ENCODE results near the gene ZSCAN5A.
A peak's percentile ranks its signal among the peaks of the same experiment; 100 is the strongest.

ZSCAN5A gene

GRCh38 chr19:56306016-56306415 lies 8.6 kb downstream of the ZSCAN5A start:
- Histone ChIP-seq H3K4me3 (ENCODE audit: low read length in 2 of 2) (no peak overlapping the region), H3K14ac (ENCODE audit: low read length) (no peak overlapping the region), H3K18ac (ENCODE audit: low read length) (no peak overlapping the region), H2AK5ac (ENCODE audit: low read depth, low read length) (no peak overlapping the region), H2BK15ac (ENCODE audit: low read length) (no peak overlapping the region), H2BK120ac (ENCODE audit: low read depth, low read length) (no peak overlapping the region), H3K27me3 (ENCODE audit: control insufficient read depth in 3 of 3, insufficient read depth in 3 of 3, low read depth in 1 of 3, low read length in 3 of 3) (no peaks in the 10 kb centered on the region), H2BK5ac (ENCODE audit: low read length) (no peak overlapping the region), H2AFZ (ENCODE audit: low read length) (no peak overlapping the region), H4K91ac (ENCODE audit: low read depth, low read length, poor library complexity) (no peak overlapping the region), H3K4me1 (ENCODE audit: control insufficient read depth in 2 of 2, insufficient read depth in 1 of 2, low read depth in 1 of 2, low read length in 2 of 2) (no peaks in the 10 kb centered on the region), H3K4ac (ENCODE audit: low read length) (no peak overlapping the region), H3K79me1 (ENCODE audit: low read depth, low read length) (peaks cover 2% of the 10 kb centered on the region), H3K9ac (ENCODE audit: low read depth, low read length, poor library complexity) (no peak overlapping the region), H3K9me3 (replicated peaks in 1 of 2; ENCODE audit: control insufficient read depth in 2 of 2, insufficient read depth in 1 of 2, low read depth in 1 of 2, low read length in 2 of 2) (peaks cover 0 to 2% of the 10 kb centered on the region in 2 donors), H2BK12ac (ENCODE audit: low read length) (no peak overlapping the region), H3K36me3 (replicated peaks in 1 of 2; ENCODE audit: control insufficient read depth in 2 of 2, insufficient read depth in 2 of 2, low read length in 2 of 2) (peaks cover 2 to 30% of the 10 kb centered on the region in 2 donors), H3K27ac (replicated peaks; ENCODE audit: low read length) (no peak overlapping the region), H3K23ac (ENCODE audit: low read depth, low read length, poor library complexity) (no peak overlapping the region), H3K4me2 (ENCODE audit: insufficient read depth, low read length, poor library complexity, severe bottlenecking) (no peak overlapping the region), H4K8ac (ENCODE audit: low read depth, low read length) (no peak overlapping the region)
- no CpG with 5 or more reads among the region's 11 CpGs for WGBS, 2 donors (ENCODE audit: extremely low coverage in 2 of 2, insufficient read length in 2 of 2, insufficient replicate concordance in 1 of 2)
- no peak for DNase-seq (ENCODE audit: low spot score)

GRCh38 chr19:56304243-56304642 lies 10.4 kb downstream of the ZSCAN5A start:
- H2BK5ac ChIP-seq (ENCODE audit: low read length), result no peak overlapping the region
- H3K36me3 ChIP-seq (replicated peaks in 1 of 2; ENCODE audit: control insufficient read depth in 2 of 2, insufficient read depth in 2 of 2, low read length in 2 of 2), result peaks cover 2 to 21% of the 10 kb centered on the region in 2 donors
- no peak overlapping the region for H2AK5ac ChIP-seq (ENCODE audit: low read depth, low read length)
- H2BK120ac ChIP-seq (ENCODE audit: low read depth, low read length), result no peak overlapping the region
- WGBS, 2 donors (ENCODE audit: extremely low coverage in 2 of 2, insufficient read length in 2 of 2, insufficient replicate concordance in 1 of 2), result no CpG with 5 or more reads among the region's 9 CpGs
- H3K18ac ChIP-seq (ENCODE audit: low read length), result peak overlapping the region; percentile 9
- H2BK12ac ChIP-seq (ENCODE audit: low read length), result no peak overlapping the region
- H3K27ac ChIP-seq (replicated peaks; ENCODE audit: low read length), result no peak overlapping the region
- H4K8ac ChIP-seq (ENCODE audit: low read depth, low read length), result no peak overlapping the region
- no peak overlapping the region for H3K14ac ChIP-seq (ENCODE audit: low read length)
- H4K91ac ChIP-seq (ENCODE audit: low read depth, low read length, poor library complexity), result no peak overlapping the region
- no peak overlapping the region for H3K23ac ChIP-seq (ENCODE audit: low read depth, low read length, poor library complexity)
- H3K4me1 ChIP-seq (ENCODE audit: control insufficient read depth in 2 of 2, insufficient read depth in 1 of 2, low read depth in 1 of 2, low read length in 2 of 2), result no peaks in the 10 kb centered on the region
- no peaks in the 10 kb centered on the region for H3K27me3 ChIP-seq (ENCODE audit: control insufficient read depth in 3 of 3, insufficient read depth in 3 of 3, low read depth in 1 of 3, low read length in 3 of 3)
- no peak overlapping the region for H3K4me3 ChIP-seq (ENCODE audit: low read length in 2 of 2)
- no peak for DNase-seq (ENCODE audit: low spot score)
- H3K79me1 ChIP-seq (ENCODE audit: low read depth, low read length), result no peaks in the 10 kb centered on the region
- no peak overlapping the region for H3K4me2 ChIP-seq (ENCODE audit: insufficient read depth, low read length, poor library complexity, severe bottlenecking)
- H2AFZ ChIP-seq (ENCODE audit: low read length), result no peak overlapping the region
- peak overlapping the region; percentile 51 for H3K9ac ChIP-seq (ENCODE audit: low read depth, low read length, poor library complexity)
- no peaks in the 10 kb centered on the region for H3K9me3 ChIP-seq (replicated peaks in 1 of 2; ENCODE audit: control insufficient read depth in 2 of 2, insufficient read depth in 1 of 2, low read depth in 1 of 2, low read length in 2 of 2)
- no peak overlapping the region for H3K4ac ChIP-seq (ENCODE audit: low read length)
- no peak overlapping the region for H2BK15ac ChIP-seq (ENCODE audit: low read length)

DNA sequence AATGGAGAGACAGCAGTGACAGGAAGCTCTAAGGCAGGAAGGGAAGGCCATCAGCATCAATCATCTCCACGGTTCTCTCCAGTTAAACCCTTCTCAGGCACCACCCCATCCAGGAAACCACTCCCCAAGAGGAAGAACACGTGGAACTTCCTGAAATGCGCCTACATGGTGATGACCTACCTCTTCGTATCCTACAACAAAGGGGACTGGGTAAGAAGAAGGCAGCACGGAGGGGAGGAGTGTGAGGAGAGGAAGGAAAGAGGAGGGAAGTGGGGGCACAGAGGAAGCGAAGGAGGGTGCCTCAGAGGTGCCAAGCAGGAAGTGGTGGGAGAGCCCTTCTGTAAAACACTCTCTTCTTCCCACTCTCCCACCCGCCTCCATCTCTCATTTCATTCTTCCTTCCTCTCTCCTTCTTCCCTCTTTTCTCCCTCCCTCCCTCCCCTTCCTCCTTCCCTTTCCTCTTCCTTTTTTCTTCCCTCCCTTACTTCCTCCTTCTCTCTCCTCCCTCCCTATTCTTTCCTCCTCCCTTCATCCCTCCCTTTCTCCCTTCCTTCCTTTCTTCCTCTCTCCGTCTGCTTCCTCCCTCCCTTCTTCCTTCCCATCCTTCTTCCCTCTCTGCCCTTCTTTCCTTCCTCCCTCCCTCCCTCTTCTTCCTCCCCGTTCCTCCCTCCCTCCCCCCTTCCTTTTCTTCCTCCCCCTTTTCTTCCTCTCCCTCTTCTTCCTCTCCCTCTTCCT lies 12.6 kb downstream of the ZSCAN5A start:
- Histone ChIP-seq H3K79me1 (ENCODE audit: low read depth, low read length) (no peaks in the 10 kb centered on the region), H3K14ac (ENCODE audit: low read length) (no peak overlapping the region), H4K91ac (ENCODE audit: low read depth, low read length, poor library complexity) (no peak overlapping the region), H3K23ac (ENCODE audit: low read depth, low read length, poor library complexity) (no peak overlapping the region), H3K18ac (ENCODE audit: low read length) (no peak overlapping the region), H3K4me2 (ENCODE audit: insufficient read depth, low read length, poor library complexity, severe bottlenecking) (no peak overlapping the region), H3K36me3 (replicated peaks in 1 of 2; ENCODE audit: control insufficient read depth in 2 of 2, insufficient read depth in 2 of 2, low read length in 2 of 2) (peaks cover 0 to 14% of the 10 kb centered on the region in 2 donors), H4K8ac (ENCODE audit: low read depth, low read length) (no peak overlapping the region), H3K9ac (ENCODE audit: low read depth, low read length, poor library complexity) (no peak overlapping the region), H2AK5ac (ENCODE audit: low read depth, low read length) (no peak overlapping the region), H3K4me3 (ENCODE audit: low read length in 2 of 2) (no peak overlapping the region), H3K4me1 (ENCODE audit: control insufficient read depth in 2 of 2, insufficient read depth in 1 of 2, low read depth in 1 of 2, low read length in 2 of 2) (no peaks in the 10 kb centered on the region), H3K27me3 (ENCODE audit: control insufficient read depth in 3 of 3, insufficient read depth in 3 of 3, low read depth in 1 of 3, low read length in 3 of 3) (no peaks in the 10 kb centered on the region), H3K27ac (replicated peaks; ENCODE audit: low read length) (no peak overlapping the region), H3K9me3 (replicated peaks in 1 of 2; ENCODE audit: control insufficient read depth in 2 of 2, insufficient read depth in 1 of 2, low read depth in 1 of 2, low read length in 2 of 2) (no peaks in the 10 kb centered on the region), H2BK5ac (ENCODE audit: low read length) (no peak overlapping the region), H2BK120ac (ENCODE audit: low read depth, low read length) (no peak overlapping the region), H2BK15ac (ENCODE audit: low read length) (no peak overlapping the region), H2BK12ac (ENCODE audit: low read length) (no peak overlapping the region), H3K4ac (ENCODE audit: low read length) (no peak overlapping the region), H2AFZ (ENCODE audit: low read length) (no peak overlapping the region)
- no peak for DNase-seq (ENCODE audit: low spot score)
- 57% methylated on average over 1 of the region's 9 CpGs; no CpG with 5 or more reads in 1 of the 2 donors for WGBS, 2 donors (ENCODE audit: extremely low coverage in 2 of 2, insufficient read length in 2 of 2, insufficient replicate concordance in 1 of 2)

GRCh38 chr19:56301155-56301554 lies 13.5 kb downstream of the ZSCAN5A start:
- Histone ChIP-seq H2BK12ac (ENCODE audit: low read length) (no peak overlapping the region), H3K79me1 (ENCODE audit: low read depth, low read length) (no peaks in the 10 kb centered on the region), H3K18ac (ENCODE audit: low read length) (no peak overlapping the region), H4K91ac (ENCODE audit: low read depth, low read length, poor library complexity) (no peak overlapping the region), H4K8ac (ENCODE audit: low read depth, low read length) (no peak overlapping the region), H3K9ac (ENCODE audit: low read depth, low read length, poor library complexity) (no peak overlapping the region), H3K27me3 (ENCODE audit: control insufficient read depth in 3 of 3, insufficient read depth in 3 of 3, low read depth in 1 of 3, low read length in 3 of 3) (no peaks in the 10 kb centered on the region), H3K9me3 (replicated peaks in 1 of 2; ENCODE audit: control insufficient read depth in 2 of 2, insufficient read depth in 1 of 2, low read depth in 1 of 2, low read length in 2 of 2) (no peaks in the 10 kb centered on the region), H3K4me2 (ENCODE audit: insufficient read depth, low read length, poor library complexity, severe bottlenecking) (no peak overlapping the region), H2BK120ac (ENCODE audit: low read depth, low read length) (no peak overlapping the region), H3K27ac (replicated peaks; ENCODE audit: low read length) (no peak overlapping the region), H2AFZ (ENCODE audit: low read length) (no peak overlapping the region), H2AK5ac (ENCODE audit: low read depth, low read length) (no peak overlapping the region), H3K23ac (ENCODE audit: low read depth, low read length, poor library complexity) (no peak overlapping the region), H2BK5ac (ENCODE audit: low read length) (no peak overlapping the region), H3K36me3 (replicated peaks in 1 of 2; ENCODE audit: control insufficient read depth in 2 of 2, insufficient read depth in 2 of 2, low read length in 2 of 2) (peaks cover 0 to 14% of the 10 kb centered on the region in 2 donors), H3K4me3 (ENCODE audit: low read length in 2 of 2) (no peak overlapping the region), H2BK15ac (ENCODE audit: low read length) (no peak overlapping the region), H3K4me1 (ENCODE audit: control insufficient read depth in 2 of 2, insufficient read depth in 1 of 2, low read depth in 1 of 2, low read length in 2 of 2) (no peaks in the 10 kb centered on the region), H3K14ac (ENCODE audit: low read length) (no peak overlapping the region), H3K4ac (ENCODE audit: low read length) (no peak overlapping the region)
- DNase-seq (ENCODE audit: low spot score), result no peak
- no CpG with 5 or more reads among the region's 5 CpGs for WGBS, 2 donors (ENCODE audit: extremely low coverage in 2 of 2, insufficient read length in 2 of 2, insufficient replicate concordance in 1 of 2)

All from neuronal stem cell (in vitro differentiated cells).